ENCODE measurements around the gene TTC21B.
"Not testable (repeated sequence)": the region's sequence is repeated elsewhere in the genome, so short reads cannot be mapped to it uniquely, and the experiment has no call there.

TTC21B gene

GRCh38 chr2:165953655-165954606 is at the start of gene TTC21B:
Gene TTC21B, minus strand, starts transcription at chr2:165953776. Its CDS starts 71 bp downstream, at chr2:165953705.
- DNase-seq (ENCODE audit: low read depth in 2 of 2) = peak; percentile 85 to 91

- DNase-seq (ENCODE audit: low read depth in 2 of 2) = no peak
These were observed 46.8 kb upstream of the TTC21B start for GRCh38 chr2:166000401-166000800.

- no peak for DNase-seq (ENCODE audit: low read depth in 2 of 2)
These were observed 37.3 kb upstream of the TTC21B start for GRCh38 chr2:165990846-165991245.

GRCh38 chr2:165989851-165990250 is 36.3 kb upstream of the TTC21B start:
- DNase-seq (ENCODE audit: low read depth in 2 of 2) = no peak

GRCh38 chr2:165985120-165985519 is 31.5 kb upstream of the TTC21B start:
- DNase-seq (ENCODE audit: low read depth in 2 of 2) = no peak

DNA sequence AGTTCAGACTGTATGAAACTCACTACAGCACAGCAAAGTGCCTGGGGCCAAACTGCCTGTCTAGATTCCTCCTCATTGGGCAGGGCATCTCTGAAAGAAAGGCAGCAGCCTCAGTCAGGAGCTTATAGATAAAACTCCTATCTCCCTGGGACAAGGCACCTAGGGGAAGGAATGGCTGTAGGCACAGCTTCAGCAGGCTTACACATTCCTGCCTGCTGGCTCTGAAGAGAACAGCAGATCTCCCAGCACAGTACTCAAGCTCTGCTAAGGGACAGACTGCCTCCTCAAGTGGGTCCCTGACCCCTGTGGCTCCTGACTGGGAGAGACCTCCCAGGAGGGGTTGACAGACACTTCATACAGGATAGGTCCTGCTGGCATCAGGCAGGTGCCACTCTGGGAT is 18.6 kb upstream of the TTC21B start:
- not testable (repeated sequence) for DNase-seq (ENCODE audit: low read depth in 2 of 2)

GRCh38 chr2:165970663-165971062 is 17.1 kb upstream of the TTC21B start:
- no peak for DNase-seq (ENCODE audit: low read depth in 2 of 2)

DNA sequence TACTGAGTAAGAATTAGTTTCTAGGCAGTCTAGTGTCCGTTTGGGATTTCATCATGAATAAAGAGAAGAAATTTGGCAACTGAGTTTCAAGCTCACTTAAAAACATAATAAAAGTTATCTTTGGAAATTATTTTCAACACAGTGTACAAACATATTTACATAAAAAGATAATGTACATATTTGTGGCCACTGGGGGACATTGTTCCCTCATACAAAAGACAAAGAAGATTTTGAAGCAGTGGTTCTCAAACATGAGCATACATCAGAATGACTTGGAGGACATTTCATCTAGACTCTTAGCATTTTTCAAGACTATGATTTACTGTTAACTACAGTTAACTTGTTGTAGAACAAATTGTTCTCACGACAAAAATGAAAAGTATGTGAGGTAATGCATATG is 15.7 kb upstream of the TTC21B start:
- no peak for DNase-seq (ENCODE audit: low read depth in 2 of 2)

- DNase-seq (ENCODE audit: low read depth in 2 of 2) = no peak
These were observed 14.2 kb upstream of the TTC21B start for GRCh38 chr2:165967746-165968145.

DNA sequence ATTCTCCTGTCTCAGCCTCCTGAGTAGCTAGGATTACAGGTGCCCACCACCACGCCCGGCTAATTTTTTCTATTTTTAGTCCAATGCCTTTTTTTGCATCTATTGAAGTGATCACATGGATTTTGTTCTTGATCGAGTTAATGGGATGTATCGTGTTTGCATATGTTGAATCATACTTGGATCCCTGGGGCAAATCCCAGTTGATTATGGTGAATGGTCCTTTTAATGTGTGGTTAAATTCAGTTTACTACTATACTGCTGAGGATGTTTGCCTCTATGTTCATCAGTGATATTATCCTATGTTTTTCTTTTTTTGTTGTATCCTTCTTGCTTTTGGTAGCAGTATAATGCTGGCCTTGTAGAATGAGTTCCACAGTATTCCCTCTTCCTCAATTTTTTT is 8.2 kb upstream of the TTC21B start:
- DNase-seq (ENCODE audit: low read depth in 2 of 2) = no peak

- DNase-seq (ENCODE audit: low read depth in 2 of 2) = no peak
These were observed 5.8 kb upstream of the TTC21B start for GRCh38 chr2:165959371-165959770.

DNA sequence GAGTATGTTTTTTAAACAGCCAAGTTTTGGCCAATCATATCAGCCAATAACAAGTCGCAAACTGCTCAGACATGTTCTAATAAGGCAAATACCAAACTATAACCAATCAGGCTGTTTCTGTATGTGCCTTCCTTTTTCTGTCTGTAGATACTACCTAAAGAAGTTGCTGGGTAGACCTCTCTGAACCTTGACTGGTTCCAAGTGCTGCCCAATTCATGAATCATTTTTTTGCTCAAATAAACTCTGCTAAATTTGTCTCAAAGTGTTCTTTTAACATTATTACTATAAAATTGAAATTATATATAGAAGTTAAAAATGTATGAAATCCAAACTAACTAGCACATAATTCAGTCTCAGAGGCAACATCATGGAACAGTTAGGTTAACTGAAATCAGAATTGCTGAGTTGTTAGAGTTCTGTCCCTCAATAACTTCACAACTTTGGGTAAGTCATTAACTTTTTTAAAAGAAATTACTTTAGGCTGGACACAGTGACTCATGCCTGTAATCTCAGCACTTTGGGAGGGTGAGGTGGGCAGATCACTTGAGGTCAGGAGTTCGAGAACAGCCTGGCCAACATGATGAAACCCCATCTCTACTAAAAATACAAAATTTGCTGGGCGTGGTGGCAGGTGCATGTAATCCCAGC is 4.9 kb upstream of the TTC21B start:
- no peak for DNase-seq (ENCODE audit: low read depth in 2 of 2)

DNA sequence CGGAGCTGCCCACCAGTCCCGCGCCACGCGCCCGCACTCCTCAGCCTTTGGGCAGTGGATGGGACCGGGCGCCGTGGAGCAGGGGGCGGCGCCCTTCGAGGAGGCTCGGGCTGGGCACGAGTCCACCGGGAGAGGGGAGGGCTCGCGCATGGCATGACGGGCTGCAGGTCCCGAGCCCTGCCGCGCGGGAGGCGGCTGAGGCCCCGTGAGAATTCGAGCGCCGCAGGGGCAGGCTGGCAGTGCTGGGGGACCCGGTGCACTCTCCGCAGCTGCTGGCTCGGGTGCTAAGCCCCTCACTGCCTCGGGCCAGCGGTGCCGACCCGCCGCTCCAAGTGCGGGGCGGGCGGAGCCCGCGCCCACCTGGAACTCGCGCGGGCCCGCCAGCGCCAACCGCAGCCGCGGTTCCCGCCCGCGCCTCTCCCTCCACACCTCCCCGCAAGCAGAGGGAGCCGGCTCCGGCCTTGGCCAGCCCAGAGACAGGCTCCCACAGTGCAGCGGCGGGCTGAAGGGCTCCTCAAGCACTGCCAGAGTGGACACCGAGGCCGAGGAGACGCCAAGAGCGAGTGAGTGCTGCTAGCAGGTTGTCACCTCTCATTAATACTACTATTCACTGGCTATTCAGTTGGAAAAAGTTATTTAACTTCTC is 3.6 kb upstream of the TTC21B start:
- no peak for DNase-seq (ENCODE audit: low read depth in 2 of 2)

GRCh38 chr2:165953306-165953654 is 296 bp downstream of the TTC21B start:
- DNase-seq (ENCODE audit: low read depth in 2 of 2) = no peak

GRCh38 chr2:165952741-165953211 is 800 bp downstream of the TTC21B start:
- no peak for DNase-seq (ENCODE audit: low read depth in 2 of 2)

DNA sequence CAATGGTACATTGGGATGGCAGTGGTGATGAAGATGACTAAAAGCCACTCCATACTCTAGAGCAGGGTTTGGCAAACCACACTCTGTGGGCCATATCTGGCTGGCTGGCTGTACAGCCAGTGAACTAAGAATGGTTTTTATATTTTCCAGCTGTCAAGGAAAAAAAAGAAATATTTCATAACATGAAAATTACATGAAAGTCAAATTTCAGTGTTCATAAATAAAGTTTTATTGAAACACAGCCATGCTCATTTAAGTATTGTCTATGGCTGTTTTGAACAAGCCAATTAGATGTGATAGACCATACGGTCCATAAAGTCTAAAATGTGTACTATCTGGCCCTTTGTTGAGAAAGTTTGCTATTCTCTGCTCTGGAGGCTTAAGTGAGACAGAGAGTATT is 1.5 kb downstream of the TTC21B start:
- no peak for DNase-seq (ENCODE audit: low read depth in 2 of 2)

- DNase-seq (ENCODE audit: low read depth in 2 of 2) = no peak
These were observed 3.1 kb downstream of the TTC21B start for GRCh38 chr2:165950438-165950837.

DNA sequence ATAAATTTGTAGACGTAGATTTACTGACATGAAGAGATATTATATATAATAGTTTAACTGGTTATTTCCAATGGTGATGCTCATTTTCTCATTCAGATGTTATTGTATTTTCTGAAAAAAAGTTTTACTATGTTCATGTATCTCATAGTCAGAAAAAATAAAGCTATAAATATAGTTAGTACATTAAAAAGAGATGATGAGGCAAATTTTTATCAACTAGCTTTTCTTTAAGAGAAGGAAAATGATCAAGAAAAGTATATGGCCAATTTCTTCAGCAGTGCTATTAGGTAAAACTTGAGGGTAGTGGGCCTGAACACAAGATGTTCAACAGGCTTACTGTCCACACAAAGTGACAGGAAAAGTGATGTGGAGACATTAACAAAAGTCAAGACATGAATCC is 11.7 kb downstream of the TTC21B start:
- DNase-seq (ENCODE audit: low read depth in 2 of 2) = no peak

- no peak for DNase-seq (ENCODE audit: low read depth in 2 of 2)
These were observed 15.3 kb downstream of the TTC21B start for GRCh38 chr2:165938237-165938636.

DNA sequence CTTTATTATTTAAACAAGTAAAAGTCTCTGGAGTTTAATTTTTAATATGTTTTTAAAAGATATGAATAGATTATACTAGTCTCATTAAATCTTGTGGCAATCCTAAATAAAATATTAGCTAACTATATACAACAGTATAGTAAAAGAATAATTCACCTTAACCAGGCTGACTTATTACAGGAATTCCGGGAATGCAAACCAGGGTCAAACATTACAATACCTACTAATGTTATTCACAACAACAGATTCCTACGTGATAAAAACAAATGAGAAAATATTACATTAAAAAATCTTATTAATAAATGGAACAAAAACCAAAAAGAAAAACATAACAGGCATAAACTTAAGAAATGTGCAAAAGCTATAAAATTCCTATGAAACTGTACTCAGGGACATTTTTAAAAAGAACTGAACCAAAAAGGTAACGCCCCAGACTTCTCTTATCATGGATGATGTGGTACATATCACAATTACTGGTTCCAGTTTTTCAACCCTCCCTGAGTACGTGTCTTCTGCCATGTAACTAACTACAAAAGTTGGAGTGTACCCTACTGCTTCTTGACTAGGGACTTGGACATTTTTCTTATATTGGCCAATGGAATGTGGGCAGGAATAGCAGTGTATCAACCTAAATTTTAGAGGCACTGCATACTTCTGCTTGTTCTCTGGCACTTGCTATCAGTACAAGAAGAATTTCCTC is 20.2 kb downstream of the TTC21B start:
- no peak for DNase-seq (ENCODE audit: low read depth in 2 of 2)

- no peak for DNase-seq (ENCODE audit: low read depth in 2 of 2)
These were observed 25.8 kb downstream of the TTC21B start for GRCh38 chr2:165927774-165928173.

GRCh38 chr2:165927353-165927752 is 26.2 kb downstream of the TTC21B start:
- no peak for DNase-seq (ENCODE audit: low read depth in 2 of 2)

All from stimulated activated CD8-positive, alpha-beta memory T cell treated with anti-CD3 and anti-CD28 coated beads, Interleukin-7, amount 100 ng/mL, for 1 hour (primary cell).